Panc1 (cell line): ENCODE results near the gene LYPD6B. TPM values are rescaled to one million over a fixed set of nuclear protein-coding genes. Genes with fewer than 3 reads are reported as not detected.

Experiments
- ATAC-seq: fragments of 200-7000 bp; cut with Tn5 transposase; 2 replicates; pipeline ENCODE4 v1.9.1; 2020; ENCODE audit warnings: mild to moderate bottlenecking, moderate library complexity
- BruUV-seq: library from RNA; stranded (reverse); fragments of 400-500 nt; replicated peaks from 2 replicates; lab custom pipeline; 2021; lab: Mats Ljungman, UMichigan
- CTCF ChIA-PET: fragments of 300-600 bp; sonication (Branson Sonifier 250); formaldehyde crosslinking; loops from one replicate; lab custom pipeline; 2022; ENCODE audit warnings: antibody characterized with exemption; lab: Charles Lee
- POLR2A ChIA-PET: fragments of 300-600 bp; sonication (Branson Sonifier 250); formaldehyde crosslinking; loops from one replicate; lab custom pipeline; 2022; ENCODE audit warnings: antibody characterized with exemption; lab: Charles Lee
- DNase-seq: peaks from one replicate; pipeline ENCODE4 v3.0.0-alpha.2; 2010; ENCODE audit warnings: low read depth, low spot score
- H3K27ac ChIP-seq: 2 replicates; pipeline ENCODE4 v1.5.1; 2011; ENCODE audit warnings: mild to moderate bottlenecking, low read length, inconsistent platforms
- H3K27me3 ChIP-seq: fragments of 200-500 bp; sonication (Bioruptor generic); 2 replicates; pipeline ENCODE4 v1.6.0; 2014; ENCODE audit warnings: low read length, inconsistent platforms; ENCODE audit not compliant: control insufficient read depth, insufficient read depth
- H3K36me3 ChIP-seq: fragments of 200-500 bp; sonication (Bioruptor generic); 2 replicates; pipeline ENCODE4 v1.5.1; 2014; ENCODE audit warnings: inconsistent platforms, mild to moderate bottlenecking, low read length, moderate library complexity; ENCODE audit not compliant: control insufficient read depth, insufficient read depth
- H3K4me1 ChIP-seq: 2 replicates; pipeline ENCODE4 v1.5.1; 2011; ENCODE audit warnings: inconsistent platforms, mild to moderate bottlenecking, low read length, moderate library complexity; ENCODE audit not compliant: control insufficient read depth, insufficient read depth
- H3K4me3 ChIP-seq, 2 experiments: 2 replicates each; pipeline ENCODE4 v1.5.1; 2011 to 2012; ENCODE audit warnings: low read depth in 2 of 2, low read length in 2 of 2, mild to moderate bottlenecking in 2 of 2, inconsistent platforms in 1 of 2, moderate library complexity in 1 of 2
- H3K9me3 ChIP-seq: fragments of 200-500 bp; sonication (Bioruptor generic); 2 replicates; pipeline ENCODE4 v1.5.1; 2014; ENCODE audit warnings: low read depth, mild to moderate bottlenecking, inconsistent platforms, low read length, moderate library complexity; ENCODE audit not compliant: control insufficient read depth, insufficient read depth
- POLR2AphosphoS5 ChIP-seq: IDR thresholded peaks from 2 replicates; pipeline ENCODE4 v1.6.1; 2012; ENCODE audit warnings: mild to moderate bottlenecking, low read depth, low read length, moderate library complexity
- REST ChIP-seq, 2 experiments: IDR thresholded peaks; 2 replicates each; pipeline ENCODE4 v1.6.1; 2011 to 2012; ENCODE audit warnings: low read depth in 2 of 2, control low read depth in 1 of 2, low read length in 1 of 2, mild to moderate bottlenecking in 1 of 2, moderate library complexity in 1 of 2; ENCODE audit not compliant: insufficient read depth in 1 of 2
- SIN3A ChIP-seq: IDR thresholded peaks from 2 replicates; pipeline ENCODE4 v1.6.1; 2012; ENCODE audit warnings: low read depth, mild to moderate bottlenecking, low read length, moderate library complexity, borderline replicate concordance; ENCODE audit not compliant: insufficient read depth
- TCF7L2 ChIP-seq: IDR thresholded peaks from 2 replicates; pipeline ENCODE4 v1.6.1; 2011; ENCODE audit warnings: mild to moderate bottlenecking, low read depth, low read length, inconsistent platforms
- in situ Hi-C: cut with HindIII; loops from 2 replicates; pipeline ENCODE4 v1.10.0; 2016; ENCODE audit warnings: low sequenced_read_pairs, low pct_unique_long_range_greater_than_20kb
- intact Hi-C: fragments of 100-400 bp; cut with micrococcal nuclease; formaldehyde crosslinking; loops from one replicate; pipeline ENCODE4 v1.10.0; 2022; ENCODE audit not compliant: unreplicated experiment
- total RNA-seq: library from RNA; stranded (reverse); gene quantifications from one replicate; pipeline ENCODE4 v1.2.1, GENCODE V29; 2021; ENCODE audit not compliant: unreplicated experiment
- TF ChIP-seq, protein P1 (sequence below): fragments of 450-650 bp; IDR thresholded peaks from 2 replicates; pipeline ENCODE4 v1.5.1; 2017; ENCODE audit warnings: mild to moderate bottlenecking

The LYPD6B gene
- total RNA-seq, 1 experiment from 2014 or later = 2.2 TPM

DNA sequence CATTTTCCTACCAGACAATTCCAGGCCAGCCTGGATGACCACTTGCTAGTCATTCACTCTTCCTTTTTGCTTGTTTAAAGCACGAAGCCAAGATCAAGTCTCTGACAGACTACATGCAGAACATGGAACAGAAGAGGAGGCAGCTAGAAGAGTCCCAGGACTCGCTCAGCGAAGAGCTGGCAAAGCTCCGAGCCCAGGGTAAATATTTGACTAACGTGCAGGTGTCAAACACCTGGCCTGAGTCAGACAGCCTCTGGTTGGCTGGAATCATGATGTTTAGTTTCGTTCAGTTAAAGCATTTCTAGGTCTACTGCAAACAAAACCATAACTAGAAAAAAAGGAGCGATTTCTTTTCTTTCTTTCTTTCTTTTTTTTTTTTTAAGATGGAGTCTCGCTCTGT, 44.2 kb upstream of the LYPD6B start:
- POLR2A ChIA-PET = no interaction called here
- Histone ChIP-seq H3K4me1 (no peaks in the 10 kb centered on the region), H3K36me3 (no peaks in the 10 kb centered on the region), H3K27me3 (no peaks in the 10 kb centered on the region; the same call in 1 of the 2 replicates), H3K27ac (no peak overlapping the region), H3K9me3 (no peaks in the 10 kb centered on the region), H3K4me3 (no peak overlapping the region)
- DNase-seq (no peak), ATAC-seq (no peak)
- CTCF ChIA-PET = no interaction called here
- no TSS peak for BruUV-seq
- in situ Hi-C loops = no loop called here
- TF ChIP-seq POLR2AphosphoS5 (no peak), TCF7L2 (no peak), SIN3A (no peak), REST (IDR thresholded peaks at IDR 0.05; ENCODE audit: insufficient read depth in 1 of 2, low read depth in 2 of 2, low read length in 1 of 2) (no peak)
- TF ChIP-seq, protein P1, sequence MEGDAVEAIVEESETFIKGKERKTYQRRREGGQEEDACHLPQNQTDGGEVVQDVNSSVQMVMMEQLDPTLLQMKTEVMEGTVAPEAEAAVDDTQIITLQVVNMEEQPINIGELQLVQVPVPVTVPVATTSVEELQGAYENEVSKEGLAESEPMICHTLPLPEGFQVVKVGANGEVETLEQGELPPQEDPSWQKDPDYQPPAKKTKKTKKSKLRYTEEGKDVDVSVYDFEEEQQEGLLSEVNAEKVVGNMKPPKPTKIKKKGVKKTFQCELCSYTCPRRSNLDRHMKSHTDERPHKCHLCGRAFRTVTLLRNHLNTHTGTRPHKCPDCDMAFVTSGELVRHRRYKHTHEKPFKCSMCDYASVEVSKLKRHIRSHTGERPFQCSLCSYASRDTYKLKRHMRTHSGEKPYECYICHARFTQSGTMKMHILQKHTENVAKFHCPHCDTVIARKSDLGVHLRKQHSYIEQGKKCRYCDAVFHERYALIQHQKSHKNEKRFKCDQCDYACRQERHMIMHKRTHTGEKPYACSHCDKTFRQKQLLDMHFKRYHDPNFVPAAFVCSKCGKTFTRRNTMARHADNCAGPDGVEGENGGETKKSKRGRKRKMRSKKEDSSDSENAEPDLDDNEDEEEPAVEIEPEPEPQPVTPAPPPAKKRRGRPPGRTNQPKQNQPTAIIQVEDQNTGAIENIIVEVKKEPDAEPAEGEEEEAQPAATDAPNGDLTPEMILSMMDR = no peak
- intact Hi-C loops = no loop called here

DNA sequence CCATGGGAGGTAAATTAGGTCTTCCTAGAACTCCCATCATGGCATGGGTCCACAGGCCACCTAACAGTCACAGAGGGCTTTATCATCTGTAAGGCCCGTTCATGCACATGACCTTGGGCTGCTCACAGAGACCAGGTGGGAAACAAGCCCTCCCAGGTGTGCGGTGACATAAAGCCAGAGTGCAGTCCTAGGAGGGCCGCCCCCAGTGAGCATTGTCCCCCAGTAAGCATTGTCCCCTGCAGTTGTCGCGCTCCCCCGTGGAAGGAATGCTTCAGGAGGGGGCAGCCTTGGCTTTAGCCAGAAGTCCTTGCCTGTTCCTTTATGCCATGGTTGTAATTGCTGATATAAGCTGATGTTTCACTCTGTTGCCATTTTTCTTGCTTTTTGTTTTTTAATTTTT, 41.7 kb upstream of the LYPD6B start:
- intact Hi-C loops (no loop called here), in situ Hi-C loops (no loop called here)
- ChIA-PET CTCF (no interaction called here), POLR2A (no interaction called here)
- Histone ChIP-seq H3K36me3 (no peaks in the 10 kb centered on the region), H3K4me1 (no peaks in the 10 kb centered on the region), H3K4me3 (no peak overlapping the region), H3K27me3 (no peaks in the 10 kb centered on the region; the same call in 1 of the 2 replicates), H3K9me3 (no peaks in the 10 kb centered on the region), H3K27ac (no peak overlapping the region)
- no TSS peak for BruUV-seq
- DNase-seq (no peak), ATAC-seq (no peak)
- TF ChIP-seq POLR2AphosphoS5 = no peak
- no peak for TF ChIP-seq TCF7L2
- TF ChIP-seq REST (IDR thresholded peaks at IDR 0.05; ENCODE audit: insufficient read depth in 1 of 2, low read depth in 2 of 2, low read length in 1 of 2) = no peak
- TF ChIP-seq SIN3A = no peak
- TF ChIP-seq, protein P1 = no peak
